Epithelial cell of umbilical artery (primary cell): ENCODE data around the gene ADGRL4. TPM values are rescaled to one million over a fixed set of nuclear protein-coding genes. Genes with fewer than 3 reads are reported as not detected.

Experiments used
- total RNA-seq: library from RNA; depleted of rRNA; stranded (reverse); fragments of >200 nt; gene quantifications from 2 replicates; pipeline ENCODE4 v1.2.3, GENCODE V29; 2014

The ADGRL4 gene
- 82.2 and 240 TPM in 2 replicates for total RNA-seq

DNA sequence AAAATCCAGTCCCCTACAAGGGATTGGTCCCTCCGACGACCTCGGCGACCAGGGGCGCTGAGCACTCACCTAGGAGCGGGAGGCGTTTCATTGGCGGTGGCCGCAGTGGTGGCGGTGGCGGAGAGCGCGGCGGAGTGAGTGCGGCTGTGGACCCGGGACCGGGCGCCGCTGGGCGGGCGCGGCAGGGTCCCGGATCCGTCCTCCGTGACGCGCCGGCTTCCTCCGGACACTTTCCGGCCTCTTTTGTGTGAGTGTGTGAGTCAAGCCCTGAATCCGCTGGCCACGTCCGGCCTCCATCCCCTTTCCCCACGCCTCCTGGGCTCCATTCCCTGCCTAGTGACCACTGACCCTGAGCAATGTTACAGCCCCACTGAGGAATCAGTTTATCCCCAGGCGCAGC, at the start of gene ADGRL4:
Gene ADGRL4 (minus strand): TSS at position 167 of the 400 bp plus-strand sequence. CDS start 76 bp downstream, at position 91.

